ENCODE results near the gene CFAP210.
"Not testable (repeated sequence)": the region's sequence is repeated elsewhere in the genome, so short reads cannot be mapped to it uniquely, and the experiment has no call there.

CFAP210 gene

DNA sequence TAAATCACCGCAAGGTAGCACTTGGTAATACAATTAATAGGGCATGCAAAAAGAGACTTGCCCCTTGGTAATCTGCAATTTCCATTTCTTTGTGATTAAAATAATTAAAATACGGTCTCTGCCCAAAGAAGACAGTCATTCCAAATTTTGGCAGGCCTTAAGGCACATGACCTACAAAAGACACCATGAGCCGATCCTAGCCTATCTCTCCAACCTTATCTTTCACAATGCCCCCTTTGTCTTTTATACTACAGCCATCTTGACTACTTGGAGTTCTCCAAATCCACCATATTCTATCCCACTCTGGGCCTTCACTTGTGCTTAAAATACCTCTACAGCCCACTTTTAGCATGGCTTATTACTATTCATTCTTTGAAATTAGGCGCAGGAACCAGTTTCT is 23.3 kb downstream of the CFAP210 start:
- no peak for DNase-seq

DNA sequence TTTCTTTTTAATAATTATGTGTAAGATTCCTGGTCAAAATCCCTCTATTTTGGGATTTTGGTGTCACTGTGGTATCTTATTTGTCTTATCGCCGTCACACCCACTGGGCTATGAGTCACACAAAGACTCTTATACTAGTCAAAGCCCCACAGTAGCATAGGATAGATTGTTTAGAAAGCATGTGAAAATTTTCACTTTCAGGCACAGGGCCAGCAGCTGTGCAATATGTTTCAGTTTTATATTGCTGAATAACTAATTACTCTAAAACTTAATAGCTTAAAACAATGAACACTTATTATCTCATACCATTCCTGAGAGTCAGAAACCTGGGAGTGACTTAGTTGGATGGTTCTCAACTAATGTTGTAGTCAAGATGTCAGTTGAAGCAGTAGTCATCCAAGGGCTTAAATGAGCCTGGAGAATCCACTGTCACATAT is 24.0 kb downstream of the CFAP210 start:
- DNase-seq: no peak

DNA sequence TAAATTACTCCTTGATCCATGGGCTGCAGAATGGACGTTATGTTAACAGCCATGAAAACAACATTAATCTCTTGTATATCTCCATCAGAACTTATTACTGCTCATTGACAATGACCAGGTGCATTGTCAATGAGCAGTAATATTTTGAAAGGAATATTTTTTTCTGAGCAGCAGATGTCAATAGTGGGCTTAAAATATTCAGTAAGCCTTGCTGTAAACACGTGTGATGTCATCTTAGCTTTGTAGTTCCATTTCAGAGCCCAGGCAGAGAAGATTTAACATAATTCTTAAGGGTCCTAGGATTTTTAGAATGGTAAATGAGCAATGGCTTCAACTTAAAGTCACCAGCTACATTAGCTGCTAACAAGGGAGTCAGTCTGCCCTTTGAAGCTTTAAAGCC is 26.6 kb downstream of the CFAP210 start:
- no peak for DNase-seq

GRCh38 chr2:169664978-169665930 is 29.0 kb downstream of the CFAP210 start:
- DNase-seq: no peak

GRCh38 chr2:169664600-169664977 is 29.6 kb downstream of the CFAP210 start:
- DNase-seq: no peak

- DNase-seq: no peak
Measured at GRCh38 chr2:169663247-169663646, 31.0 kb downstream of the CFAP210 start.

- no peak for DNase-seq
Measured at GRCh38 chr2:169662744-169663143, 31.5 kb downstream of the CFAP210 start.

DNA sequence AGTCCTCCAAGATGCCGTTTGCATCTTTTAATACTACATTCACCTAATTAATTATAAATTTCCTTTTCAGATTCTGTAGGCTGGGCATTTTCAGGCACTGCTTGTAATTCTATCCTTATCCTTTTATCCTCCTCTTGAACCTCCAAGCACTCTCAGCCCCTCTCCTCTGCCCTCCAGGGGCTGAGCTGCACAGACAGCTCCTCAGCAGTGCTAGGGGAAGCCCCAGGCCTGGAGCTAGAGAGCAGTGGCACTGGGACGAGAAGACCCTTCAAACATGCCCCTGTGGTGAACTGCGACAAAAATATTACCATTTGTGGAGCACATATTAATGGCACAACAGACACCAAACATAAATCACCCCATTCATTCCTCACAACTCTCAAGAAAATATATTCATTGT is 32.9 kb downstream of the CFAP210 start:
- no peak for DNase-seq

- DNase-seq: no peak
Measured at GRCh38 chr2:169659320-169659719, 34.9 kb downstream of the CFAP210 start.

- DNase-seq: no peak
Measured at GRCh38 chr2:169658877-169659276, 35.3 kb downstream of the CFAP210 start.

DNA sequence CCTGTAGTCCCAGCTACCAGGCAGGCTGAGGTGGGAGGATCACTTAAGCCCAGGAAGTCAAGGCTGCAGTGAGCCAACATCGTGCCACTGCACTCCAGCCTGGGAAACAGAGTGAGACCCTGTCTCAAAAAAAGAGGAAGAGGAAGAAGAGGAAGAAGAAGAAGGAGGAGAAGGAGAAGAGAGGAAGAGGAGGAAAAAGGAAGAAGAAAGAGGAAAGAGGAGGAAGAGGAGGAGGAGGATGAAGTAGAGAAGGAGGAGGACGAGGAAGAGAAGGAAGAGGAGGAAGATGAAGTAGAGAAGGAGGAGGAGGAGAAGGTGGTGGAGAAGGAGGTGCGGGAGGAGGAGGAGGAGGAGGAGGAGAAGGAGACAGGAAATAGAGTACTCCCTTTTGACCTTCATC is 38.0 kb downstream of the CFAP210 start:
- no peak for DNase-seq

- DNase-seq: no peak
Measured at GRCh38 chr2:169653636-169654035, 40.6 kb downstream of the CFAP210 start.

- DNase-seq: no peak
Measured at GRCh38 chr2:169649278-169649677, 44.9 kb downstream of the CFAP210 start.

DNA sequence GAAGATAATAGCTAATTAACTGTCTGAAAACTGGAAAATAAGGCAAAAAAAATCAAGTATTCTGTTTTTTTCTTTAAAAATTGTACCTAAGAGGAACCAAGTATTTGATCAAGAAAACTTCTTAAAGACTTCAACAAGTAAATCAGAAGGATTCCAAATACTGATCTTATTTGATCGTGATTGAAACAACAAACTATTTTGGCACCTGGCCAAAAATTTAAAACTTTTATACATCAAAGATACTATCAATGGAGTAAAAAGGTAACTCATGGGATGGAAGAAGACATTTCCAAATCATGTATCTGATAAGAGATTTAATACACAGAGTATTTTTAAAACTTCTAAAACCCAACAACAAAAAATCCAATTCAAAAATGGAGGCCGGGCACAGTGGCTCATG is 46.7 kb downstream of the CFAP210 start:
- DNase-seq: no peak

- no peak for DNase-seq
Measured at GRCh38 chr2:169644173-169644572, 50.0 kb downstream of the CFAP210 start.

DNA sequence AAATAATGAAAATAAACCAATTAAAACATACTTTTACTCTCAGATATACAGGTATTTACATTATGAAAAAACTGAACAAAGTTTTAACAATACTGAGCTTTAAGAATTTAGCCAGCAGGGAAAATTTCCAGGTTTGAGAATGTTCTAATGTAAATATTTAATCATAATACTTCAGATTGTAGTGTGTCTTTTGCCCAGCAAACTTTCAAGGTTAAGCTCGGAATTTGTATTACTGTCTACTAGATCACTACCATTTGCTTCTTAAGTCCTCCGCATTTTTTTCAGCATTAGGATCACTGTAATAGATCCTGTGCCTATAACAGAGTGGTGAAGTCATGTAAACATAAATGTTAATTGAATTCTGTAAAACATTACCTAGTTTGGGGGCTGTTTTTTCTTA is 52.7 kb downstream of the CFAP210 start:
- DNase-seq: no peak

GRCh38 chr2:169640104-169640503 is 54.1 kb downstream of the CFAP210 start:
- DNase-seq: no peak

GRCh38 chr2:169637620-169638019 is 56.6 kb downstream of the CFAP210 start:
- DNase-seq: no peak

DNA sequence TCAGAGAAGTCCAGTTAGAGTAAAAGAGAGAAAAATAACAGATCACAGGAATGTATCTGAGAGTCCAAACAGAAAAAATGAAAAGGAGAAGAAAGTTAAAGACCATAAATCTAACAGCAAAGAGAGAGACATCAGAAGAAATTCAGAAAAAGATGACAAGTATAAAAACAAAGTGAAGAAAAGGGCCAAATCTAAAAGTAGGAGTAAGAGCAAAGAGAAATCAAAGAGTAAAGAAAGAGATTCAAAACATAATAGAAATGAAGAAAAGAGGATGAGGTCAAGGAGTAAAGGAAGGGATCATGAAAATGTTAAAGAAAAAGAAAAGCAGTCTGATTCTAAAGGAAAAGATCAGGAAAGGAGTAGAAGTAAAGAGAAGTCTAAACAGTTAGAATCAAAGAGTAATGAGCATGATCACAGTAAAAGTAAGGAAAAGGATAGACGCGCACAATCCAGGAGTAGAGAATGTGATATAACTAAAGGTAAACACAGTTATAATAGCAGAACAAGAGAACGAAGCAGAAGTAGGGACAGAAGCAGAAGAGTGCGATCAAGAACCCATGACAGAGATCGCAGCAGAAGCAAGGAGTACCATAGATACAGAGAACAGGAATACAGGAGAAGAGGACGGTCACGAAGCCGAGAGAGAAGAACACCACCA is 57.6 kb downstream of the CFAP210 start:
- DNase-seq: no peak

DNA sequence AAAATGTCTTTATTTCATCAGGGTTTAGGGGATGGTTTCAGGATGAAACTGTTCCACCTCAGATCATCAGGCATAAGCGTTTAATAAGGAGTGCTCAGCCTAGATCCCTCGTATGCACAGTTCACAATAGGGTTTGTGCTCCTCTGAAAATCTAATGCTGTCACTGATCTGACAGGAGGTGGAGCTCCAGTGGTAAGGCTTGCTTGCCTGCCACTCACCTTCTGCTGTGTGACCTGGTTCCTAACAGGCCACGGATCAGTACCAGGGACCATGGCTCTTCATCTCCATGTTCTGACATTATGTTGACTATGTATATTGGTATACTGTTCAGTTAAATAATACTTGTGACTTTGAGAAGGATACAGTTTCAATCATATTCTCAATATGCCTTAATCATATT is 68.4 kb downstream of the CFAP210 start:
- no peak for DNase-seq

DNA sequence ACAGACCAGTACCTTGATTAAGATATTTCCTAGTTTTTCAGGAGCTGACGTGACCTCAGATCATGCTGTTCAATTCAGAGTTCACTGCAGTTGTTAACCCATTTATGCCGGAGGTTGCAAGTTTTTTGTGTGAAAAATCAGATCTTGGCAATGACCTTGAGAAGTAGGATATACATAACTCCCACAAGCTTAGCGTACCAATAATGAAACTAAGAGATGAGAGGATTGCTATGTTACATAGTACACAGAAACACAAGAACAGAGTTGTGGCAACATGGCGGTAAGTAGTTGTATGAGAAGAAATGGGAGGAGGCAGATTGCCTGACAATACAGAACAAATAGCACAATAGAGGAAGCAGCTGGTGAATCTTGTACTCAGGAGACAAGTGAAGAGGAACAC is 71.0 kb downstream of the CFAP210 start:
- DNase-seq: no peak

DNA sequence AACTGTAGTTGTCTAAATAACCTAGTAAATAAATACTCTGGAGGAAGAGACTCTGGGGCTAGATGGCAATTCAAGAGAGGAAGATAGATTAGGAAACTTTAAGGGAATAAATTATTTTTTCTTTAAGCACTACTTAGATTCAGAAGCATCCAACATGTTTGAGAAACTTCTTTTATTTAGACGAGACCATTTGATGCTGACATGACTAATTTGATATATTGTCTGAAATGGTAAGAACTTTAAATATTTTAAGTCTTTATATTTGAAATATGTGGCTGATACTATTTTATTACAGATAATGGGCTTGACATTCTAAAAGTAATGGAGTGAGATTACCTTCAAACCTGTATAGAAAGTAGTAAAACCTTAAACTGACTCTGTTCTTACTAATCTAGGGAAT is 73.7 kb downstream of the CFAP210 start:
- no peak for DNase-seq

DNA sequence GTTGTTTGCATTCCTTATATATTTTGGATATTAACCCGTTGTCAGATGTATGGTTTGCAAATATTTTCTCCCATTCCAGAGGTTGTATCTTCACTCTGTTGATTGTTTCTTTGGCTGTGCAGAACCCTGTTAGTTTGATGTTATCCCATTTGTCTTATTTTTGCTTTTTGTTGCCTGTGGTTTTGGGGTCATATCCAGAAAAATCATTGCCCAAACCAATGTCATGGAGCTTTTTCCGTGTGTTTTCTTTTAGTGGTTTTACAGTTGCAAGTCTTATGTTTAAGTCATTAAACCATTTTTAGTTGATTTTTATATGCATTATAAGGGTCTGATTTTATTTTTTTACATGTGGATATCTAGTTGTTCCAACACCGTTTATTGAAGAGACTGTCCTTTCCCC is 74.3 kb downstream of the CFAP210 start:
- no peak for DNase-seq

GRCh38 chr2:169615982-169616381 is 78.2 kb downstream of the CFAP210 start:
- DNase-seq: not testable (repeated sequence)
